B cell (primary cell): ENCODE results near the gene PDE10A.

Source experiments
- CTCF ChIP-seq: fragments of 200-600 bp; IDR thresholded peaks from one replicate; pipeline ENCODE4 v1.8.0; 2022; ENCODE audit warnings: antibody characterized with exemption, mild to moderate bottlenecking
- EZH2 ChIP-seq: IDR thresholded peaks from 2 replicates; pipeline ENCODE4 v1.6.1; 2012; ENCODE audit warnings: borderline replicate concordance, low read depth, mild to moderate bottlenecking, moderate library complexity, low read length; ENCODE audit not compliant: insufficient read depth, poor library complexity, severe bottlenecking

GRCh38 chr6:165636402-165637048 is 26.5 kb downstream of the PDE10A start:
- TF ChIP-seq EZH2 = no peak
- no peak for TF ChIP-seq CTCF
